Sigmoid colon (tissue), 4 donors: ENCODE data around the gene PRSS27.

ENCODE experiments used
- POLR2A ChIP-seq, 2 donors: fragments of 450-650 bp; IDR thresholded peaks; one replicate each; pipeline ENCODE4 v1.6.1; 2016; ENCODE audit warnings: antibody characterized with exemption in 2 of 2, mild to moderate bottlenecking in 2 of 2, moderate library complexity in 2 of 2
- POLR2AphosphoS5 ChIP-seq, 4 donors: sonication (generic); formaldehyde crosslinking; IDR thresholded peaks; one replicate each; pipeline ENCODE4 v1.6.1; 2017; ENCODE audit warnings: antibody characterized with exemption in 4 of 4
- TF ChIP-seq, protein P1 (sequence below), 4 experiments: fragments of 450-650 bp in 3 of 4; fragments of 200-600 bp in 1 of 4; IDR thresholded peaks; one replicate each; pipeline ENCODE4 v1.5.1; 2016 to 2019; ENCODE audit warnings: antibody characterized with exemption in 4 of 4, mild to moderate bottlenecking in 3 of 4, moderate library complexity in 2 of 4

- TF ChIP-seq, protein P1, sequence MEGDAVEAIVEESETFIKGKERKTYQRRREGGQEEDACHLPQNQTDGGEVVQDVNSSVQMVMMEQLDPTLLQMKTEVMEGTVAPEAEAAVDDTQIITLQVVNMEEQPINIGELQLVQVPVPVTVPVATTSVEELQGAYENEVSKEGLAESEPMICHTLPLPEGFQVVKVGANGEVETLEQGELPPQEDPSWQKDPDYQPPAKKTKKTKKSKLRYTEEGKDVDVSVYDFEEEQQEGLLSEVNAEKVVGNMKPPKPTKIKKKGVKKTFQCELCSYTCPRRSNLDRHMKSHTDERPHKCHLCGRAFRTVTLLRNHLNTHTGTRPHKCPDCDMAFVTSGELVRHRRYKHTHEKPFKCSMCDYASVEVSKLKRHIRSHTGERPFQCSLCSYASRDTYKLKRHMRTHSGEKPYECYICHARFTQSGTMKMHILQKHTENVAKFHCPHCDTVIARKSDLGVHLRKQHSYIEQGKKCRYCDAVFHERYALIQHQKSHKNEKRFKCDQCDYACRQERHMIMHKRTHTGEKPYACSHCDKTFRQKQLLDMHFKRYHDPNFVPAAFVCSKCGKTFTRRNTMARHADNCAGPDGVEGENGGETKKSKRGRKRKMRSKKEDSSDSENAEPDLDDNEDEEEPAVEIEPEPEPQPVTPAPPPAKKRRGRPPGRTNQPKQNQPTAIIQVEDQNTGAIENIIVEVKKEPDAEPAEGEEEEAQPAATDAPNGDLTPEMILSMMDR (IDR thresholded peaks at IDR 0.05): no peak
- TF ChIP-seq POLR2AphosphoS5 (IDR thresholded peaks at IDR 0.05) (no peak), POLR2A (IDR thresholded peaks at IDR 0.05) (no peak)
Observed at GRCh38 chr16:2756288-2757015, 36.4 kb upstream of the PRSS27 start.
